ENCODE results near the gene HOTAIR. TPM values are rescaled to one million over a fixed set of nuclear protein-coding genes. Genes with fewer than 3 reads are reported as not detected.

The HOTAIR gene
- total RNA-seq, 1 experiment from 2014 or later, result 13.5 TPM

DNA sequence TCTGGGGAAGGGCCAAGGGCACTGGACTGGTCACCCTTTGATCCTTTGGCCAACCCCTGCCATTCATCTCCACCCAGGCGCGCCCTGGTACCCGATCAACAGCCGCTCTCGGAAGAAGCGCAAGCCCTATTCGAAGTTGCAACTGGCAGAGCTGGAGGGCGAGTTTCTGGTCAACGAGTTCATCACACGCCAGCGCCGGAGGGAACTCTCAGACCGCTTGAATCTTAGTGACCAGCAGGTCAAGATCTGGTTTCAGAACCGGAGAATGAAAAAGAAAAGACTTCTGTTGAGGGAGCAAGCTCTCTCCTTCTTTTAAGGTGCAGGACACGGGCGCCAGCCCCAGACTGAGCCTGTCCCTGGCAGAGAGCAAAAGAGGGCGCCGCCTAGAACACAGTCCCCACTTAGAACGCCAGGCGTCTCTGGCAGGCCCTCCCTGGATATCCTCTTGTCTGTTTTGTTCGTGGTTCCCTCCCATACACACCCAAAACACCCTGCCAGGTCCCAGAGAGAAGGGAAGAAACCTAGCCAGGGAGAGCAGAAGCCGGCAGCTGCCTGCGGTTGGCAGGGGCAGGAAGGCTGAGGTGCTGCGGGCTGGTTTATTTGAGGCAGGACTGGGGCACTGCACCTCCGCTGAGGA, 18.4 kb downstream of the HOTAIR start:
- DNase-seq (ENCODE audit: low read depth in 1 of 2, low spot score in 2 of 2), result peak in 1 of 2 experiments; percentile 38
- no peak overlapping the region; the same call in 1 of the 2 replicates for H3K4me3 ChIP-seq
- H3K36me3 ChIP-seq, result peaks cover 10% of the 10 kb centered on the region
- H3K9me3 ChIP-seq (replicated peaks), result no peaks in the 10 kb centered on the region; the same call in 1 of the 2 replicates
- H3K4me1 ChIP-seq (replicated peaks), result peaks cover 19% of the 10 kb centered on the region
- H3K27me3 ChIP-seq (replicated peaks), result no peaks in the 10 kb centered on the region
- H3K27ac ChIP-seq, result no peak overlapping the region

DNA sequence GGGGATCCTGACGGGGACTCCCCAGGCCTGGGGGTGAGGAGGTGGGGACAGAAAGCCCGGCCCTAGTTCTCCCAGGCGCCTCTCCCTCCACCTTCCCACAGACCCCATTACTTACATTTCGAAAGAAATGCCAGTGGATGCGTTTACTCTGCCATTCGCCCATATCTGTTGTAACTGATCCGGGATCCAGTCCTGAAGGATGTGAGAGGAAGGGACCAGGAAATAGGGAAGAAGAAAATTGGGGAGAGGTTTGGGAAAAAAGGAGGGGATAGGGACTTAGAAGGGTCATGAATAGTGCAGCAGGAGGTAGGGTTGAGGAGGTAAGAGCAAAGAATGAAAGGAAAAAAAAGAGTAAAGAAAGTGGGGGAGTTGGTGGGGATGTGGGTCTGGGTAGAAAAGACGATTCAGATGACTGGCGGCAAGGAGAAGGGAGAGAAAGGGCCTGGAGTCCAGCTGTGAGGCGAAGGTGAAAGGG, 18.9 kb downstream of the HOTAIR start:
- Histone ChIP-seq H3K27ac (no peak overlapping the region), H3K9me3 (replicated peaks) (no peaks in the 10 kb centered on the region; the same call in 1 of the 2 replicates), H3K4me1 (replicated peaks) (peaks cover 19% of the 10 kb centered on the region), H3K36me3 (peaks cover 9% of the 10 kb centered on the region), H3K27me3 (replicated peaks) (no peaks in the 10 kb centered on the region), H3K4me3 (peak overlapping the region; percentile 86)
- no peak for DNase-seq (ENCODE audit: low read depth in 1 of 2, low spot score in 2 of 2)

DNA sequence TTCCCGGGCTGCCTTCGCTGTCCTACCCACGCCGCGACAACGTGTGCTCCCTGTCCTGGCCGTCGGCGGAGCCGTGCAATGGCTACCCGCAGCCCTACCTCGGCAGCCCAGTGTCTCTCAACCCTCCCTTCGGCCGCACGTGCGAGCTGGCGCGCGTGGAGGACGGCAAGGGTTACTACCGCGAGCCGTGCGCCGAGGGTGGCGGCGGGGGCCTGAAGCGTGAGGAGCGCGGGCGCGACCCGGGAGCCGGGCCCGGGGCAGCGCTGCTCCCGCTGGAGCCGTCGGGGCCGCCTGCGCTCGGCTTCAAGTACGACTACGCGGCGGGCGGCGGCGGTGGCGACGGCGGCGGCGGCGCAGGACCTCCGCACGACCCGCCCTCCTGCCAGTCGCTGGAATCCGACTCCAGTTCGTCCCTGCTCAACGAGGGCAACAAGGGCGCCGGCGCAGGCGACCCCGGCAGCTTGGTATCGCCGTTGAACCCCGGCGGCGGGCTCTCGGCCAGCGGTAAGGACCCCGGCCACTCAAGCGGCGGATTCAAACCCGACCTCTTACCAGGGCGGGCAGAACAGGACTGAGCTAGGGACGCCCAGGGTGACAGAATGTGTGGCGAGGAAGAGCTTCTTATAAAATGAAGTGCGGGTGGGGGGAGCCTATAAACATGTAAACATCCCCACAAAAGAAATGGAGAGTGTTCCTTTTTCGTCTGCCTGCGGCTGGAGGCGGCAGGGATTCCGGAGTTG, 19.5 kb downstream of the HOTAIR start:
- H3K9me3 ChIP-seq (replicated peaks), result no peaks in the 10 kb centered on the region; the same call in 1 of the 2 replicates
- peak; percentile 55 to 79 for DNase-seq (ENCODE audit: low read depth in 1 of 2, low spot score in 2 of 2)
- H3K4me1 ChIP-seq (replicated peaks), result peaks cover 19% of the 10 kb centered on the region
- peak overlapping the region; percentile 86 for H3K4me3 ChIP-seq
- peak overlapping the region; percentile 48 for H3K27ac ChIP-seq
- peaks cover 9% of the 10 kb centered on the region for H3K36me3 ChIP-seq
- H3K27me3 ChIP-seq (replicated peaks), result no peaks in the 10 kb centered on the region

DNA sequence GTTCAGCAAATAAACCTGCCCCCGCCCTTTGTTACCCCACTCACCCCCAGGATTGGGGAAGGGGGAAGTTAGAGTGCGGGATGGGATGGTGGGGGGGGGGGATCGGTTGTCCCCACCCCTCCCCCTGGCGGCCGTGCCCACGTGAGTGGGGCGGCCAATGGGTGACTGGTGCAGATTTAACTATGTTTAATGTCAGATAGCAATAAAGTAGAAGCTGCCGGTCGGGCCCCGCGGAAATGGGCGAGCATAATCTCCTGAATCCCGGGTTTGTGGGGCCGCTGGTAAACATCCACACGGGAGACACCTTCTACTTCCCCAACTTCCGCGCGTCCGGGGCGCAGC, 20.1 kb downstream of the HOTAIR start, which contains the start of gene HOXC12:
HOXC12 (plus strand) TSS at position 210 of the 342 bp plus-strand sequence; CDS start at position 237, 27 bp downstream.
- H3K36me3 ChIP-seq, result peaks cover 9% of the 10 kb centered on the region
- DNase-seq (ENCODE audit: low read depth in 1 of 2, low spot score in 2 of 2), result peak in 1 of 2 experiments; percentile 65
- peak within 1 kb of the TSS; percentile 86 for H3K4me3 ChIP-seq
- H3K9me3 ChIP-seq (replicated peaks), result no peaks in the 10 kb centered on the region; the same call in 1 of the 2 replicates
- H3K4me1 ChIP-seq (replicated peaks), result peaks cover 20% of the 10 kb centered on the region
- no peaks in the 10 kb centered on the region for H3K27me3 ChIP-seq (replicated peaks)
- peak within 1 kb of the TSS; percentile 48 for H3K27ac ChIP-seq

DNA sequence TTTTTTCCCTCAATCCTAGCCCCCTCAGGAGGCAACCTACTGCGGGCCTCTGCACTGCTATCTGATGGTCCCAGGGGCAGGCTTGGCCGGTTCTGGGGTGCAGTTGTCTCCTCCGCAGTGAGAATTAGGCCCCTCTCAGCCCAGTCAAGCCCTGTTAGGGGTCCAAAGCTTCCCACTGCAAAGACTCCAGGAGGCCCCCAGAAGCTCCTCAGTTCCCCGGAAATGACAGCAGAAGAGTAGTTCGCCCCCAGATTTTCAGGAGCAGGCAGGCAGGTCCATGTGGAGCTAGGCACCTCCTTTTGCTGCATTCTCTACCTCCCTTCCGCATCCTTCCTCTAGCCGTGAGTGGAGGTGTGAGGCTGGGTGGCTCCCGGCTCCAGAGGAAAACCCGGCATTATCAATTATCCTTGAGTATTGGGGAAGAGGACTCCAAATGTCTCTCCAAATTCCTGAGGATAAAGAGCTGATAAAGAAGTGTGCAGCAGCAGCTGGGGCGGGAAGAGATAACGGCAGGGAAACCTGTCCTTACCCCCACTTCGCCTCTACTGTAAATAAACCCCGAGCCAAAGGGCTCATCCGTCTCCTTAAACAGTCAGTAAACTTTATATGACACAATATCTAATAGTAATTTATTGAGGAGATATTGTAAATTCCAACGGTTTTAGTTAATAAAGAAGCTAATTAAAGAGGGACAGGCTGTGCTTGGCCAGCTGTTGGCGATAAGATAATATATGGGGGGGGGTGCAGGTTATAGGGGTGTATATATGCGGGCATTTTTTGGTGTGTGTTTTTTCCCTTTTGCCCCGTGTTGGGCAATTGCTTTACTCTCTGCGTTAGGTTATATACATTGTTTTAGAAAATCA, 20.7 kb downstream of the HOTAIR start:
- H3K9me3 ChIP-seq (replicated peaks), result no peaks in the 10 kb centered on the region; the same call in 1 of the 2 replicates
- no peak for DNase-seq (ENCODE audit: low read depth in 1 of 2, low spot score in 2 of 2)
- no peak overlapping the region for H3K27ac ChIP-seq
- H3K4me3 ChIP-seq, result peak overlapping the region; percentile 86
- no peaks in the 10 kb centered on the region for H3K27me3 ChIP-seq (replicated peaks)
- peaks cover 9% of the 10 kb centered on the region for H3K36me3 ChIP-seq
- peaks cover 26% of the 10 kb centered on the region for H3K4me1 ChIP-seq (replicated peaks)

DNA sequence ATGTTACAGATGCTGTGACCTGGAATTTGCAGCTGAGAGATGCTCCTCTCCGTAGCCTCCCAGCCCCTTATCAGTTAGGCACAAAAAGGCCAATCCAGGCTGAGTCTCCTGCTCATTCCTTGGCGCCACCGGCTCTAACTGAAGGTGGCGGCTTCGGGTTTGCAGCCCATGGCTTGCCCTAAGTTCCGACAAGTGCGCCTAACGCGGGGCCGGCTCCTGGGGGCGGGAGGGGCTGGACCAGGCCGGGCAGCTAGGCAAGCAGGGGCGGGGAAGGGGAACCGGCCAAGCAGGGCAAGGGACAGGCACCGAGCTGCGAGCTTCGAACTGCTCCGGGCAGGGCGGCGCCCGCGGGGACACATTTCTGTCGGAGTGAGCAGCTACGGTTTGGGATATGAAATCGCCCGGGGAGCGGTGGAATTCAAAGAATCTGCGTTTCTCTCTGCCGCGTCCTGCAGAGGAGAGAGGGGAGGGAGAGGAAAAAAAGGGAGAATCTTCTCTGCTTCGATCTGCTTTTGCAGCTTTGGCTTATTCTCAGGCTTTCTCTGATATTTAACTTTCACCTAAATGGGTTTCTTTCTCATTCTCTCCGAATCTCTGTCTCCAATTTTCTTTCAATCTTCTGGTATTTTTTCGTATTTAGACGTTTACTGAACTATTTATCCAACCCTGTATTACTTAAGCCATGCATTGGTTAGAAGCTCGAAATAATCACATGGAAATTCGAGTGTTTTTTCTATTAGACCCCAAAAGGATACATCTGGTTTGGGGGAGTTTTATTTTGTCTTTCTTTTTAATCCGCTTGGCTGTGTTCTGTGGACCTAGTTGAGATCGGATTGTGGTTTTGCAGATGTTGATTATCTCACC, 21.7 kb downstream of the HOTAIR start:
- peaks cover 35% of the 10 kb centered on the region for H3K4me1 ChIP-seq (replicated peaks)
- no peaks in the 10 kb centered on the region for H3K27me3 ChIP-seq (replicated peaks)
- peaks cover 9% of the 10 kb centered on the region for H3K36me3 ChIP-seq
- H3K27ac ChIP-seq, result no peak overlapping the region
- peak in 1 of 2 experiments; percentile 39 for DNase-seq (ENCODE audit: low read depth in 1 of 2, low spot score in 2 of 2)
- H3K4me3 ChIP-seq, result no peak overlapping the region
- H3K9me3 ChIP-seq (replicated peaks), result no peaks in the 10 kb centered on the region; the same call in 1 of the 2 replicates

DNA sequence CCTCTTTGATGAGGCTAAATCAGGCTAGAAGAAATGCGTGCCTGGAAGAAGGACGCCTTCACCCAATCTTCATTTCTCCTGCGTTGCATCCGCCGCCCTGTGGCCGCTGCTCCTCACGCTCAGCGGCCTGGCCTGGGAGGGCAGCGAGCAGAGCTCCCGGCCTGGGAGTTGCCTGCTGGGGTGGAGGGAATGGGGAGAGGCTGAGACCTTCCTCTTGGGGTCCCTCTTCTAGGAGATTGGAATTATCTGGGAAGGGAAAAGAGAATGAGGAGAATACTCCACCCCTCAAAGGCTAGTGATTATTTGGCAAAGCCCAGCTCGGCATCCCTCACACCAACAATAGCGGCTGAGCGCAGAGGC, 22.4 kb downstream of the HOTAIR start:
- no peaks in the 10 kb centered on the region for H3K27me3 ChIP-seq (replicated peaks)
- peak in 1 of 2 experiments; percentile 34 for DNase-seq (ENCODE audit: low read depth in 1 of 2, low spot score in 2 of 2)

DNA sequence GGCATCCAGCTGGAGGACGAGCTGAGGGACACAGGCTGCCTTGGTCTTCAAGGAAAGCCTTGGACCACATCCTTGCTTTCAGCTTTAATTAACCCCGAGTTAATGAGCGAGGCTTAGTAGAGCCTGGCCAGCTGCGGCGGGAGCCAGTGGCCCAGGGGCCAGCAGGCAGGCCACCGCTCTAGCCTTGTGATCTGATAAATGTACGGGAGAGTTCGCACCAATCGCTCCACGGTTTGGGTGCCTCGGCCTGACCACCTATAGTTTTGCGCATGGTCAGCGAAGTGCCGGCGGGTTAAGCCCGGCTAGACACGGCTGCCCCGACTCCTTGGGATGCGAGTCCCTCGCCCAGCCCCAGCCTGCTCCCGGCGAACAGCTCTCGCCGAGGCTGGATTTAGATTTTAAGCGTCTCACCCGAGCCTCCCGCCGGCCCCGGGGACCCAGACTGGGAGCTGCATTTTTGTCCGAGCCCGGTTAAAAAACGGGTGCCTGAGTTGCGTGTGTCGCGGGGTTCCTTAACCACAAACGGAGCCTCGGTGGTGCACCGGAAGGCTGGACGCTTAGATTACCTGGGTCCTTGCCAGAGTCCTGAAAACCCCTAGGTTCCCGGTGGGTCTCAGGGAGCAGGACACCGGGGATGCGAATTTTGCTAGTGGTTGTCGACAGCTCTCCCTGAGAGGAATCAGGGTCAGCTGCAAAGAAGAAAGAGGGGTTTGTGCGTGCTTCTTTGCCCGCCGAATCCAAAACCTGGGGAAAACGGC, 23.0 kb downstream of the HOTAIR start:
- peak in 1 of 2 experiments; percentile 39 for DNase-seq (ENCODE audit: low read depth in 1 of 2, low spot score in 2 of 2)
- H3K4me3 ChIP-seq, result no peak overlapping the region
- H3K27ac ChIP-seq, result no peak overlapping the region
- H3K36me3 ChIP-seq, result peaks cover 8% of the 10 kb centered on the region
- H3K4me1 ChIP-seq (replicated peaks), result peaks cover 38% of the 10 kb centered on the region
- no peaks in the 10 kb centered on the region; the same call in 1 of the 2 replicates for H3K9me3 ChIP-seq (replicated peaks)
- no peaks in the 10 kb centered on the region for H3K27me3 ChIP-seq (replicated peaks)

More for the DNA sequence above, 22.4 kb downstream of the HOTAIR start:
- Histone ChIP-seq H3K36me3 (peaks cover 9% of the 10 kb centered on the region), H3K4me3 (no peak overlapping the region), H3K4me1 (replicated peaks) (peaks cover 38% of the 10 kb centered on the region), H3K9me3 (replicated peaks) (no peaks in the 10 kb centered on the region; the same call in 1 of the 2 replicates), H3K27ac (no peak overlapping the region)

DNA sequence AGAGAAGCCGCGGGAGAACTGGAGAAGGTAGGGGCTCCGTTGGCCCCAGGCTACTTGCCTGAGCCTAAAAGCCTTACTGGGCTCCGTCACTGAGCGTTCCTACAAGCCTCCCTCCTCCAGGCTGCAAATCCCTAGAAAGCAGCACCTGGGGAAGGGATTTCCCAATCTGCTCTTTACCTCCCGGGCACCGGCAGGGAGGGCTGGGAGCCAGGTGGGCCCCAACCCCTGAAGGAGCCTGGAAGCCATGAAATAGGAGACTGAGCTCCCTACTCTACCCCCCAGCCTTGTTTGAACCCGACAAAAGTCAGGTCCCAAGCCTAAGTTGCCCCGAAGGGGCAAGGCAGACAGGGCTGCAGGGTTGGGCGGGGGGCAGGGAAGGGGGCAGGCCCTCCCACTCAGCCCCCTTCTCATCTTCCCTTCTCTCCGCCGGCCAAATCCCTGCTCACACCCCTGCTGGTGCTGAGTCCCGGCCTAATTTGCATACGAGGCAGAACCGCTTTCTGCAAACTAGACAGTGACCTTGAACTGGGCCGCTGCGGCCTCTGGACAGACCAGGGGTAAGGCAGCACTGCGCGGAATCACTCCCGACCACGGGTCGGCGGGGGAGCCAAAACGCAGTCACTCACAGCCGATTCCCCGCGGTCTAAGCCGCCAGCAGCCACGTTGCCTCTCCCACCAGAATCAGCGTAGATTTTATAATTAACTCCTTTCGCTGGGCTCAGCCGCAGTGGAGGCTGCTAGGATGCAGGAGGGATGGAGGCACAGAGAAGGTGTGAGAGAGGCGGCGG, 23.8 kb downstream of the HOTAIR start:
- Histone ChIP-seq H3K4me1 (replicated peaks) (peaks cover 33% of the 10 kb centered on the region), H3K27me3 (replicated peaks) (no peaks in the 10 kb centered on the region), H3K9me3 (replicated peaks) (no peaks in the 10 kb centered on the region; the same call in 1 of the 2 replicates), H3K36me3 (peaks cover 8% of the 10 kb centered on the region), H3K27ac (no peak overlapping the region), H3K4me3 (no peak overlapping the region)
- DNase-seq (ENCODE audit: low read depth in 1 of 2, low spot score in 2 of 2), result peak in 1 of 2 experiments; percentile 39

DNA sequence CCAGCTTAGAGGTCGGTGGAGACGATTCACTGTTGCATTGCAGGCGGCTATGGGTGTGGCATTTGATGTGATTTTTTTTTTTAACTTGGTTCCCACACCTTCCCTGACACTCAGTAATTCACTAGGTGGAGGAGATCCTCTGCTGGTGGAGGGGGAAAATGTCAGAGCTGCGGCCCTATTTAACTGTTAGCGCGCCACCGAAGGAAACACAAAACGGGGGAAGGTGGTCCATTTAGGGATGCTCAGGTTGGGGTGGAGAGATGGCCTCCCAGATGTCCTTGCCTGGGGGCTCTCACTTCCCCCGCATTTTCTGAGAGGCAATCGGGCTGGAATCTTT, 24.3 kb downstream of the HOTAIR start:
- no peak overlapping the region for H3K27ac ChIP-seq
- no peak for DNase-seq (ENCODE audit: low read depth in 1 of 2, low spot score in 2 of 2)
- no peaks in the 10 kb centered on the region for H3K27me3 ChIP-seq (replicated peaks)
- H3K36me3 ChIP-seq, result peaks cover 14% of the 10 kb centered on the region
- peaks cover 28% of the 10 kb centered on the region for H3K4me1 ChIP-seq (replicated peaks)
- H3K9me3 ChIP-seq (replicated peaks), result no peaks in the 10 kb centered on the region; the same call in 1 of the 2 replicates
- no peak overlapping the region for H3K4me3 ChIP-seq

DNA sequence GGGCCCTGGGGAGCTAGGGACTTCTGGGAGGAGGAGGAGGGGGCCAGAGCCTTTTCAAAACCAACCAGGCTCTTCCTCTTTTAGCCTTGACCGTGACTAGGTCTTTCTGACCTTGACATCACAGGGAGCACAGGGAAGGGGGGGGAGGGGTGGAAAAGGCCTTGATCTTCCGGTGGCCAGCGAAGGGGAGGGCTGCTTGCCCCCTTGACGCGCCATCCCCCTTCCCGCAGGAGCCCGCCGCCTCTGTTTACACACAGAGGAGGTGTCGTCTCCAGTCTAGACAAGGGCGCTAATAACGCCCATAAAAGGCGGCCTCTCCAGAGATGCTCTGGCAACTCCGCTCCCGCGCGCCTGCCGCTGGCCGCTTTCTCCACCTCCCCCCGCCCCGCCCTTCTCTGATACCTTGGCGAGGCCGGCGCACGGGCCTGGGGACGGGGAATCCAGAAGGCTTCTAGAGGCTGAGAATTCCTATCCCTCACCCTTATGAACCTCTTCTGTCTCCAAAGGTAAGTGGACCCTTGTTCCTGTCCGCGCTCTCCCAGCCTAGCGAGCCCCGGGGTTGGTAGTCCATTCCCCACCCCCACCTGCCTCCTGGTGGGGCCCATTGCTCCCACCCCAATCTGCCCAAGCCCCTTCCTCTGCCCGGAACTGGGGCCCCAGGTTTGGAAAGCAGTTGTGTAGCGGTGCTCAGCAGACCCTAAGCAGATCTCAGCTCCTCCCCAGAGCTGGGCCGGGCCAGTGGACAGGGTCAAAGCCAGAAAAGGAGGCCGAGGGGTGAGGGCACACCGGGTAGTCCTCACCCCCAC, 24.9 kb downstream of the HOTAIR start:
- peak in 1 of 2 experiments; percentile 41 for DNase-seq (ENCODE audit: low read depth in 1 of 2, low spot score in 2 of 2)
- Histone ChIP-seq H3K4me3 (no peak overlapping the region), H3K9me3 (replicated peaks) (no peaks in the 10 kb centered on the region), H3K27ac (no peak overlapping the region), H3K4me1 (replicated peaks) (peaks cover 23% of the 10 kb centered on the region), H3K27me3 (replicated peaks) (no peaks in the 10 kb centered on the region), H3K36me3 (peaks cover 12% of the 10 kb centered on the region)

Measured in SJSA1 (cell line).